HG02870 (cell line): Measurements from ENCODE around the gene ANKRD10.

Source experiments
- ATAC-seq: cut with Tn5 transposase; IDR thresholded peaks from one replicate; pipeline ENCODE4 v1.9.1; 2021; ENCODE audit warnings: mild to moderate bottlenecking, moderate library complexity; ENCODE audit not compliant: unreplicated experiment

The ANKRD10 gene

DNA sequence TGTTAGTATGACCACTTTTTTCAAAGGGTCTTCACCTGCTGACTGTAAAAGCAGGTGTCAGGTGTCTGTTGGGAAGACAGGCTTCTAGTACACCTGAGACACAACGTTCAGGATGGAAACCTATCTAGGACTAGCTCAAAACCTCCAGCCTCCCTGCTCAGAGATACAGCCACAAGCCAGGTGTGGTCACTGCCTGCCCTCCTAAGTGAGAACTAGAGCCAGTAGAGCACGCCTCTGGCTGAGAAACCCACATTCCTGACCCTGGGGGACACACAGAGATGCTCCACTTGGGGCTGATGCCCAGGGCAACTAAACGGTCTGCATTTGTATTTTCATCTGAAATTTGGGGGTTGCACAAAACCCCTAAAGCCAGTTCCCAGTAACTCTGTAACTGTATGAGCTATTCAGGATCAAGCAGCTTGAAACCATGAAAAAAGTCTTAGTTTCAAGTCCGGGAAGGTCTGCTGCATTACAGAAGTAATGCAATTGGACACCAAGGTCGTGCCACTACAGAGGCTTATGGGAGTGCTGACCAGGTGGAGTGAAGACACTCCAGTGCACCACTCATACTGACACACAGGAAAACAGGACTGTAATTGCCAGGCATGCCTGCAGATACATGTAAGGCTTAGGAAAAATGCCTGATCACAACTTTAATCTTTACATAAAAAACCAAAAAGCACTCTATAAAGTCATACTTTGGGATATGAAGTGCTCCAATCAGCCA is 27.8 kb downstream of the ANKRD10 start:
- no peak for ATAC-seq

DNA sequence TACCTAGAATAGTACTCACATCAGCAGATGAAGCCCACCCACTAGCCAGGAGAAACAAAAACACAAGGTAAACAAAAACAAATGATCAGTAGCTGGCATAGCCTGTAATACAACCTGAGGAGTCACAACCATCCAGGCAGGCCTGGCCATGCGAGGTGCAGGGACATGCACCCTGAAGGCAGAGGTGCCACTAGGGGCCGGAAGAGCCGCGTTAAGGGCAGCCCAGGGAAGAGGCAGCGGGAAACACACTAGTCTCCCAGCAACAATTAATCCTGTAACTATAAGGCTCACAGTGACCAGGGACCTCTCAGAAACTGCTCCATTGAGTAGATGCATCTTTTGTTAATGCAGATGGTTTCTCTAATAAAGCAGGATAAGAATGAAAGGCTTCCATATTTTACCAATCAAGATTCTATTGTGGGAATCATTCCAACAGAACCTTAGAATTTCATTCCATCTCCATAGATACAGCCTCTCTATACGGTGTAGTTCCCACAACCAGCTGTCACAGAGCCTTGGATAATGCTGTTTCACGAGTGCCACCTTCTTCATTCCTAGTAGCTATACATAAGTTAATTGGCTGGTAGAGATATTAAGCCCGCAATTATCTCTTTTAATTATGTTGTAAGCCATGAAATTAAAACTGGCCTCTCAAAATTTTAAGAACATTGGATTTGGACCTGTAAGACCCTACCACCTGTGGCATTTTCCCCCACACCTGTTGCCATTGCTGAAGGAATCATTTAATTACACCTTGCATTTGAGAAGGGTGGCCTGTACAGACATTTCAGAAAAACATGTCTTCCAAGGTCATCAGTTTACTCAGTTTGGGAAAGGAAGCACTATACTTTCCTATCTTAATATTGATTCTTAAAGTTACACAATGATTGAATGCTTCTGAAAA is 28.7 kb downstream of the ANKRD10 start:
- ATAC-seq: no peak

DNA sequence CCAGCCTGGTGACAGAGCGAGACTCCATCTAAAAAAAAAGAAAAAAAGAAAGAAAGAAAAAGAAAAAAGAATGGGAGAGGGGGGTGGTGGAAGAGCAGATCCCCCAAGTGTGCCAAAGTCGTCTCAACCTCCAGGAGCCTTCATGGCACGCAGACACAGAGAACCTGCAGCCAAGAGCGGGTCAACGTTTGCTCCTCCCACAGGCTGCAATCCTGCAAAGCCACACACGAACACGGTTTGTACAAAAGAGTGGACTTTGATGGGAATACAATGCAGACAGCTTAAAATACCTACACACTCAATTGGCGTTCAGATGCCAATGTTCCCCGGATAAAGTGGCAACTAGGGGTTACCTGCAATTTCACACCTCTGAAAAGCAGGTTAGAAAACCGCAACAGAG is 29.4 kb downstream of the ANKRD10 start:
- no peak for ATAC-seq

DNA sequence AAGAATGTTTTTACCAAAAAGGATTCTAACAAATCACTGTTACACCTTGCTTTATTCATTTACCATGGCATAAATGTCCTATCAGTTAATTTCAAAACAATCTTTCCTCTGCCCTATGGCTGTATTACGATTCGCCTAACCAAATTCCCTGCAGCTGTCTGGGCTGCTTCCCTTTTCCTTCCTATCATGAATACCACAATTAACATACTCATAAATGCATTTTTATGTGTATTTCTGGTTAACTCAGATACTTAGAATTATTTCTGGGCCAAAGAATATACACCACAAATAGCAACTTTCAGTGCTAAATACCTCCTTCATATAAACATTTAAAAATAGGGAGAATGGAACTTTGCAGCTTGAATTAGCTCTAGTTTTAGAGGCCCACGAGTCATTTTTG is 30.4 kb downstream of the ANKRD10 start:
- no peak for ATAC-seq

DNA sequence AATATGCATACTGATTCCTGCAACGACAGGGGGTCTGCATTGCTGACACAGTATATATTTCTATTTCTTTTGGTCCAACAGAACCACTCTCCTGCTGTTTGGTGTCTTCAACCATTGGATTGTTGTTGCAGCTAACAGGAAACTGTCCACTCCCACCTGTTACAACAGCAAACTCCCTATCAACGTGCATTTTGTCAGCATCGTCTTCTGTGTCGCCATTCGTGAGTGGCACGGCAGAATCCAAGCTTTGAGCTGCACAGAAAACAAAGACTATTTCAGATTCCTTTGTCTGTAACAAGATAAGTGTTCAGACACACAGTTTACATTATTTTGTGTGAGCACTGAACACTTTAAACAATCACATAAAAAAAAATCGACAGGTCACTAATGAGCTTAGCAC is 31.3 kb downstream of the ANKRD10 start:
- ATAC-seq: no peak

DNA sequence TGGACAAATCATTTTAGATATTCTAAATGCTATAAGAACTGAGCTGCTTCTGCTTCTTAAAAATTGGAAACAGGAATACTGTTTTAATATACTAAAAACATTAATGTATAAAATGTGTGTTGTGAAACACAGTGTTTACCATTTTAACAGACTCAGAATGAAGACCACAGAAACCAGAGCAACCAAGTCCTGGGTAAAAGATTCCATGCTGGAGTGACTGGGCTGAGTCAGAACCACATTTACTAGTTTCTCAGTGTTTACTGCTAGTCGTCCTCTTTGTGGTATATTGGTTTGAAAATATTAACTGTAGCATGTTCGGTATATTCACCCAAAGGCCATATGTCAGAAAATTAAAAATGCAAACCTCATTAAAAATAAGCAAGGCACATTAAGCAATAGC is 31.9 kb downstream of the ANKRD10 start:
- no peak for ATAC-seq

DNA sequence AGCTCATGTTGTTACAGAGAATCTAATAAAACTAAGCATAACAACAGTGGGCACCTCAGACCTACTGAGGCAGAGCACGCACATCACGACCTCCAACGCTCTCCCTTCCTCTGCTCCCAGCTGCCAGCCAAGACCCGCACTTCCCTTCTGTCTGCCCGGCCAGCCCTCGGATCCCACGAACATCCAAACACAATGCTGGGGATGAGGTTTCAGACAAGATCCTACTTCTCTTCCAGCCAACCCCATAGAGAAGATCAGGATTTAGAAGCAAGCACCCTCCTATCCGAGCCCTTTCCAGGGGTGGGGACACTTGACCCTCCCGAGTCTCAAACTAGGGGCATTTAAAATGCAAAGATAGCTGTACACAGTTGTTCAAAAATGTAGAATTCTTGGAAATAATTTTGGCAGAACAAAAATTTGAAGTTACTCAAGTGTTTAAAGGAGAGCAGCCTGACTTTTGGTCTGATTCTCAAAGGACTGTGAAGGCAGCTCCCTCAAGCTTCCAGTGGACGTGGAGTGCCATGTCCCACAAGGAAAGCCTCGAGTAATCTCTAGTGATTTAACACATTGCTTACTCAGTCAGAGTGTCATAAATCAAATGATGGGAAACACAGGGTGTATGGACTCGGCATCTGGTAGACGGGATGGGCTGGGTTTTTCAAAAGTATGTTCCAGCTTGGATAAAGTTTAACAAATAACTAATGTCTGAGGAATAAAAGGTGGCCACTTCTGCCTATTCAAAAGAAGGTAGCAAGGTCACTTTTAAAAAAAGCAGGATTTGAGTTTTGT is 32.8 kb downstream of the ANKRD10 start:
- no peak for ATAC-seq

DNA sequence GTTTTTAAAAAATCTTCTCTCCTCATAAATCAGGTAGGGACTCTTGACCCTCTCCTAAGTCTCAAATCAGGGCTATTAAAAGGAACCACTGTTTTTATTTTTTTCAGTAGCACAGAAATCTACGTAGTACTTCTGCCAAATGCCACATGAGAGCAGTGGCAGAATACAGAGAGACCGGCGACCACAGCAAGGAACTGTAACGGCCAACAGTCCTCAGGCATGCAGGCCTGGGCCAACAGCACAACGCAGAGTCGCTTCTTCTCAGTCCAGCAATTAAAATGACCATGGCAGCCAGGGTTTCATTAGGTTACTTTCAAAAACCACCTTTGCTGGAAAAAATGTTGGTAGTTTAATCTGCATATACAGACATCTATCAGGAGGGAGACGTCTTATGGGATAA is 34.2 kb downstream of the ANKRD10 start:
- no peak for ATAC-seq

DNA sequence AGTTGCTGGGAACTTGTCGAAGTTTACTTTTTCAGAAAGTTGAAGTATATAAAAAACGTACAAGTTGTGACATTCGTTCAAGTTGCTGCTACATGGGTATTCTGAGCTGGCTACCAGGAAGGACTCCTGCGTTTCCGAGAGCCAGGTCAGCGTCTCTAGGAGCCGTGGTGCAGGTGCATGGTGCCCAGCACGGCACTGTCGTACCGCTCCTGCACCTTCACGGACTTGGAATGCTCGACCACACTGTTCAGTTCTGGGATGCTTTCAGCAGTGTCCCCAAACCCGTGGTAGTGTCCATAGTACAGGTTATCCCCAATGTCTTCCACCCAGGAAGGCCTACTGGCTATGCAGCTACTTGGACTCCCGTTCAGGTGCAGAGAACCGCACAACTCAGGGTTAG is 35.4 kb downstream of the ANKRD10 start:
- ATAC-seq: no peak

DNA sequence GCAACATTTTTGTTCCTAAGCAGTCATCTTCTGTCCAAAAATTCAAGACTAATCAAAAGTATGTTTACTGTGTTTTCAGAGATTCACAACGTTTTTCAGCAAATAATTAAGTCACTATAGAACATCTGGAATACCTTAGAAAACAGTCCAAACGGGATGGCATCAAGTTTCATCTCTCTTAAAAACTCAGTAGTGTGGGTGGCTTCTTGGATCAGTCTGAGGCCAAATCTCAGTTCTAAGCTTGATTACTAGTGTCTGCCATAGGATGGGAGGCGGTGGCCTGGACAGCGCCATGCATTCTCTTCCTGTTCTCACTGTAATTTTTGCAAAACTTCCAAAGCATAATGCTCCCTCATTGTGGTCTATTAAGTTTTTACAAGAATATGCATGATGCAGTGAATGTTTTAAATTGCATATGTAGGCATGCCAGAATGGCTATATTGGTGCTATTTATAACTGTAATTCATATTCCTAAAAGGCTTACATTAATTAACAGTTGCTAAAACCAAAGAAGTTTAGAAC is 37.1 kb downstream of the ANKRD10 start:
- ATAC-seq: no peak

DNA sequence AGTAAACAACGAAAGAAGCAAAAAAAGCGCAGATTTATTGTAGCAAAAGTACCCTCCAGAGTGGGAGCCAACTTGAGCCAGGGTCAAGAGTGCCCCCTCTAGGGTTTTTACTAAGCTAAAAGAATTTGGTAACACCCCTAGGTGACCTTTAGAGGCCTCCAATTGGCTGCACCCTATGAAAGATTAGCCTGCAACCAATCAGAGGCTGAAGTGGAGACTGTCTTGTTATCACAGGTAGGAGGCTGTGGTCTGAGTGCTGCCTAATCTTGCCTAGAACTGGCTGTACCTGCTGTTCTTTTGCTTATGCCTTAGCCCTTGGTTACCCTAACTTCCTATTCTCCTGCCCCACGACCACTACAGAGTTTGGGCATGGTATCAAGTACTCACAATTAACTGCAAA is 38.3 kb downstream of the ANKRD10 start:
- no peak for ATAC-seq

DNA sequence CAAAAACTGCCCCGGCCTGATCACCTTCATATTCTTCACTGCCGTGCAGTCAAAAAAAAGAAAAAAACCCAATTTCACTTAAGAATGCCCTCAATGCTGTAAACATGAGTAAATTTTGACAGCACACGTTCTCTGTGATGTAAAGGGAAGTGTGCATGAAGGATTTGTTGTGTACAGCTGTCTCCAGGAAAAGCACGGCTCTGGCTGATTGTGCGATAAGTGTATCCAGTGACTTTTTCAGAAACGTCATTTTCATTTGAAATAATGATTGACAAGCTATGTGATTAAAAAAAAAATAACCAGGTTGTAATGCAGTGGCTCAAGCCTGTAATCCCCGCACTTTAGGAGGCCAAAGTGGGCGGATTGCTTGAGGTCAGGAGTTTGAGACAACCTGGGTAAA is 39.6 kb downstream of the ANKRD10 start:
- no peak for ATAC-seq

DNA sequence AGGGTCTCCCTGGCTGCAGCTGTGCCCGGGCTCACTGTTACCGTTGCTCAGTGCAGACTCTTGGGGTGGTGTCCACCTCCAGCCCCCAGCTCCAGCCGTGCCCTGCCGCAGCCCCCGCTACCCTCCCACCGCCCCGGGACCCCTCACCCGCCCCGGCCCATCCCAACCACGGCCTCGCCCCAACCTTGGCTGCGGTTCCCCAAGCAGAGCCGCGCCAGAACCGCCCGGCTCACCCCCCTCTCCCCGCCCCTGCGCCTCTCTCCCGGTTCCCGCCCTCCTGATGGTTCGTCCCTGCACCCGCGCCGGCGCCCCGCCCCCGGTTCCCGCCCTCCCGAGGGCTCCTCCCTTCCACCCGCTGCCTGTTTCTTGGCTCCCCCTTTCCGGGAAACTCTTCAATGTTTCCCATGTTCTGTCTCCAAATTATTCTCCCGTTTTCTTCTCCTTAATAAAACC is 40.3 kb downstream of the ANKRD10 start:
- ATAC-seq: no peak

DNA sequence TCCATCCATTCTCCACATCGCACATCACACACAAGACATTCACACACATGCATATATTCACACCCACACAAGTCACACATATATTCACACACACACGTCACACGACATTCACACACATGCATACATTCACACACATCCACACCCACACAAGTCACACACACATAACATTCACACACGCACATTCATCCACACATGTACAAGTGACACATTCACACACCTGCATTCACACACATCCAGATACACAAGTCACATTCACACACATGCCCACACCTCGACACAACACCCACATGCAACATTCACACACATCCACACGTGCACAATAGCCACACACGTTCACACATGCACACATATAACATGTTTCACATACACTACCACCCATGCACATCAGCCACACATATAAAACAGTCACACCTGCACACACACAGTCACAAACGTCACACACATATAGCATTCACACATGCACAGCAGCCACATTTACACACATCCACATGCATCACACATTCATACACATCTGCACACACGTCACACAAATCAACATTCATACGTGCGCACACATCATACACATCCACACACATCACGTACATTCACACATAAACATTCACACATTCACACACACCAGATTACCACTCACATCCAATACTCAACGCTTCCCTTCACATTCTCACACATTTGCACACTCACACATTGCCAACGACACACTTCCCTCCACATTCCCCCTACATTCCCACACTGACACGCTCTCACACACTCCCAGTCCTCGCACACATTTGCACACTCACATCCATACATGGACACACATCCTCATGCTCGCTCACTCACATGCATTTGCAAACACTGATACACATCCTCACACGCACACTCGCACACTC is 41.0 kb downstream of the ANKRD10 start:
- no peak for ATAC-seq

DNA sequence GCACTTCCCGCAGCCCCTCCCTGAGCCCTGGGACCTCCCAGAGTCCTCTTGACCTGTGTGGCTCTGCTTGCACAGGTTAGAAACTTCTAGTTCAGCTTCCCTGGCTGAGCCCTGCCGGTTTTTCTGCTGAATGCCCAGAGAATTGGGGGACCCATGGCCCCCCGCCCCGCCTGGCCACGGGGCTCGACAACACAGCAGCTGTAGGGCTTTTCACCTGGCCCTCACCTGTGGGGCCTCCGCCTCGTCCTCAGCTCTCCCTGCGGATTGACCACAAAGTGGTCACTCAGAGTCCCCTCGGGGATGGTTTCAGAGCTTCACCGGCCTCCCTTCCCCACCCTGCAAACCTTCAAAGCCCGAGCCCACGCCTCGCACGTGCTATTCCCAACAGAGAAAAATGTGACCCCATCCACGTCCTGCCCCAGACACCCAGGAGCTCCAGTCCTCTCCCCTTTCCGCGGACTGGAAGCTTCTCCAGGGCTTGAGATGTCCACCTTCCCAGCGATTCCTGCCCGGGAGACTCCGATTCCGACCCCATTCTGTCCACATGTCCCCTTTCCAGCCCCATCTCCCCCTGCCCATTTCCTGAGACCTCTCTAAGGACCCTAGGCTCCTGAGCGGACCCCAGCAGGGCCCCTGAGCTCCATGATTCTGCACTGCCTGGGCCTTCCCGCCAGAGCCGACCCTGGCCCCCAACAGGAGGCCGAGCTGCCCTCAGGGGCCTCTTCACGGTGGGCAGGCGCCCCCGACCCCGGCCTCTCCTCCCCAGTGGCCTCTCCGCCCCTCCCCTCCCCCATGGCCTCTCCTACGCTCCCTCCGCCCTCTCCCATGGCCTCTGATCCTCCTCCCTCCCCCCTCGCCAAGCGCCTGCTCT is 41.9 kb downstream of the ANKRD10 start:
- no peak for ATAC-seq

DNA sequence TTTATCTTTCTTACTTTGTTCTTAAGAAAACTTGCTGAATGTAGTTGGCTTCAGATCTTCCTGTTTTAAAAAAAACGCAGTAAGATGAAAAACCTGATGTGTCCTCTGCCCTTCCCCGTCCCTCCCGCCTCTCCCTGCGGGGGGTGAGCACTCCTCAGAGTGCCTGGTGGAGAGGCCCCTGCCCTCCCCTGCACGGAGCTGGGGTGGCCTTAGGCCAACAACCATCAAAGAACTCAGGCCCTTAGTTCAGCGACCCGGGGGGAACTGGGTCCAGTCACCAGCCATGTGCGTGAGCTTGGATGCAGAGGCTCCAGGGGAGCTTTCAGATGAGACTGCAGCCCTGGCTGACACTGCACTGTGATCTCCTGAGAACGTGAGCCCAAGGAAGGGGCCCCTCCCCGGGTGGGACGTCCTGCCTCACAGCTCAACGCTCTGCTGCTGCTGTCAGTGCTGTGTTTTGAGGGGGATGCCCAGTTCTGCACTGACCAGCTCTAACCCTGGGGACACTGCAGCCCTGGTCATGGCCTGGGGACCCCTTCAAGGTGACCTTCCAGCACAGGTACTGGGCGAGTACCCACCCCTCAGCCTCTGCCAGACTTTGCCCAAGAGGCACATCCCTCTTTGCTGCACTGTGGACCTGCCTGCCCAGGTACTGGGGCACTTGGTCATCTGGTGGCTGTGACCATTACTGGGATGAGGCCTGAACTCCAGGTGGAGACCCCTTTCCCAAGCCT is 42.7 kb downstream of the ANKRD10 start:
- ATAC-seq: no peak

DNA sequence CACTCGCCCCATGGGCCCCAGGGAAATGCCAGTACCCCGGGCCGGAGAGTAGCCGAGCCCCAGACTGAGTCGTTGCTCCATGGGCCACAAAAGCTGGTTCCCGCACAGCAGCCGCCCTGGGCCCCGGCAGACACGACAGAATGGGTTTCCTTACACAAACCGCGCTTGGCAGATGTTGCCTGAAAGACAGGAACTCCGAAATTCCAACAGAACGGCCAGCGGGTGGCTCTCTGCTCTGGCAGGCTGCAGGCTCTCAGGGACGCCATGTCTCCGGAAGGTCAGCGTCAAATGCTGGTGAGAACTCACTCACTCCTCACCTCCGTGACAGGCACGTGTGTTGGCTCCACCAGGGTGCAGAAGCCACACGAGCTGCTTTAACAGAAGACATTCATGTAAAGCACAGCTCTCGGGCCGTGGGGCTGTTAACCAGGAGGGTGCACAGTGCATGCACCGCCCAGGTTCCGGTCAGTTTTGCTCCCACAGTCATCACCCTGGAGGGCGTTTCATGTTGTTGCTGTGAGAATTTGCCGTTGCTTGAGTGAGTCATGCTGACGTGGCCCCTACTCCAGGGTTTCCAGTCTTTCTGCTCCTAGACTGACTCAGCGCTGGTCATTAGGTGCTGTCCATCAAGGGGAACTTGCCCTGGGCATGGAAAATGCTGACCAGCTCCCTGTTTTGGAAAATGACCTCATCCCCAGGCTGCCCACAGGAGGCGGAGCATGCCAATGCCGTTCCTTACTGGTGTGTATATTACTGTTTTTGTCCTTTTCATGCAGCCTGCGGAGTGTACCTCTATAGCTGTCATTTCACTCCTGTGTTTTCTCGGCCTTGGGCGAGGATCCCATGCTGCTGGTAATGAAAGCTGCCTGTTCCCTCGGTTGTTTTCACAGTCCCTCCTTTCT is 44.8 kb downstream of the ANKRD10 start:
- ATAC-seq: no peak
